Activated T-helper 9 cell treated with anti-CD3 and anti-CD28 coated beads, Interleukin-2, amount 50 U/mL, for 16 hours (primary cell): ENCODE data around the gene GLYATL3.

Experiments
- DNase-seq: peaks from one replicate; pipeline ENCODE4 v3.0.0-alpha.2; 2020; ENCODE audit warnings: low read depth

Gene GLYATL3

GRCh38 chr6:49548613-49549304 lies 49.0 kb downstream of the GLYATL3 start:
- no peak for DNase-seq

DNA sequence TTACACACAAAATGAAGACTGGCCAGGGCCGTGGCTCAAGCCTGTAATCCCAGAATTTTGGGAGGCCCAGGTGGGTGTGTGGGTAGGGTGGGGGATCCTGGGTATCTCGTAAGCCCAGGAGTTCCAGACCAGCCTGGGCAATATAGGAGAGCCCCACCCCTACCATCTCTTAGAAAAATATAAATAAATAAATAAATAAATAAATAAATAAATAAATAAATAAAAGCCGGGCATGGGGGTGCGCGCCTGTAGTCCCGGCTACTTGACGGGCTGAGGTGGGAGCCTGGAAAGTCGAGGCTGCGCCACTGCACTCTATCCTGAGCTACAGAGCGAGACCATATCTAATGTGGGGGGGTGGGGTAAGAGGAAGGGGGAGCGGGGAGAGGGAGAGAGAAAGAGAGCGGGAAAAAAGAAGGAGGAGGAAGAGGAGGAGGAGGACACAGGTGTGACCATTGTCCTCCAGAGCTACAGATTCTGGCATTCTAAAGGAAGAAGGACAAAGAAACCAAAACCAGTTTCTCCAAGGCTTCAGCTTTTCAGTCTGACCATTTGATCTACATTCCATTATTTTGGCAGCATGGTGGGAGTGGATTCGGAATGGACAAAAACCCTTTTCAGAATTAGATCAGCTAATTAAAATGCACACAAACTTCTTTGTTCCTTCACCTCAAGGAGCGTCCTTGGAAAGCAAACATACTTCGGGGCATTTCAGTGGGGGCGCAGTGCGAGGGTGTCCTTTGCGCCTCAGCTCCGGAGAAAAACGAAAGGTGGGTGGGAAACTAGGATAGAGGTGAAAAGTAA lies 50.2 kb downstream of the GLYATL3 start:
- DNase-seq = no peak

DNA sequence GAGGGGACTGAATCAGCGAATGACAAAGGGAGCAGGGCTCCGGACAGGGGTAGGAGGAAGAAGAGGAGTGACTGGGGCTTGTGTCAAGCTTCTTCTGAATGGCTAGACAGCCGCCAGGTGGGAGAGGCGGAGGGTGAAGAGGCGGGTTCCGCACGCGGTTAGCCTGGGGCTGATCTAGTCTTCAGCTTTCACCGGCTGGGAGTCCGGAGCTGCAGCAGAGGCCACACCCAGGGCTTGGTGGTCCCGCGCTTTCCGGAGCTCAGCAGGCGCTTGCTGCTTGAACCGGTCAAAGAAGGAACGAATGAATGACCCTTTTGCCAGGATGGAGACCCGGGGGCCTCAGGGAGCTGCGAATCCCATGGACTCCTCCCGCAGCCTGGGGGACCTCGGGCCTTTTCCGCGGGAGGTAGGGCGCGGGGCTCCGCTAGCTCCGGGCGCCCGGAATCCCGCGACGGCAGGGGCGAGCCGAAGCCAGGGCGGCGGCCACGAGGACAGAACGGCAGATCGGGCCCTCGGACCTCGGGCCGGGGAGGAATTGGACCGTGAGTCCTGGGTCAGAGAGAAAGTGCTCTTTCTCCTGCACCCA lies 50.9 kb downstream of the GLYATL3 start, which contains the start of gene C6orf141:
Gene C6orf141 (plus strand): TSS at position 177 of the 586 bp plus-strand sequence. CDS start 125 bp downstream, at position 302.
- no peak for DNase-seq

- DNase-seq = no peak
Measured at GRCh38 chr6:49551078-49551865, 51.5 kb downstream of the GLYATL3 start.

- DNase-seq = no peak
Measured at GRCh38 chr6:49551866-49552129, 52.1 kb downstream of the GLYATL3 start.

- DNase-seq = no peak
Measured at GRCh38 chr6:49552596-49552995, 52.9 kb downstream of the GLYATL3 start.

GRCh38 chr6:49553384-49553783 lies 53.7 kb downstream of the GLYATL3 start:
- no peak for DNase-seq

DNA sequence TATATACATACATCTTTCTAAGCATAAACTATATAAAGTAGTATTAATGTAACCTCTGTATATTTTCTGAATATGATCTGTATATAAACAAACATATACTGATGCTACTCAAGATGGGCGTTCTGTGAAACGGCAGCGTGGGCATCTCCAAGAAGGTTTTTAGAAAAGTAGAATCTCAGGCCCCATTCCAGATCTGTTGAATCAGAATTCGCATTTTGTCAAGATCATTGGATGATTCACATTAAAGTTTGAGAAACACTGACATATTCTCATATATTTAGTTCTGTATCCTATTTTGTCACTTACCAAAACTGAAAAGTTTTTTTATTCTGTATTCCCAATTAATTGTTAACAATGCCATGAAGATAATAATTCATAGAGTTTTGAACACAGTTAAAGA lies 56.2 kb downstream of the GLYATL3 start:
- DNase-seq = no peak

GRCh38 chr6:49556429-49556837 lies 56.7 kb downstream of the GLYATL3 start:
- no peak for DNase-seq

GRCh38 chr6:49557177-49557576 lies 57.5 kb downstream of the GLYATL3 start:
- DNase-seq = no peak

GRCh38 chr6:49558238-49558637 lies 58.5 kb downstream of the GLYATL3 start:
- no peak for DNase-seq

- no peak for DNase-seq
Measured at GRCh38 chr6:49563006-49563886, 63.5 kb downstream of the GLYATL3 start.

- no peak for DNase-seq
Measured at GRCh38 chr6:49564552-49564951, 64.8 kb downstream of the GLYATL3 start.

GRCh38 chr6:49565261-49565660 lies 65.5 kb downstream of the GLYATL3 start:
- DNase-seq = no peak

- no peak for DNase-seq
Measured at GRCh38 chr6:49565855-49566254, 66.1 kb downstream of the GLYATL3 start.

GRCh38 chr6:49570474-49571079 lies 70.9 kb downstream of the GLYATL3 start:
- DNase-seq = no peak

GRCh38 chr6:49576618-49577017 lies 76.9 kb downstream of the GLYATL3 start:
- no peak for DNase-seq
